ENCODE results near the gene GARIN5B. TPM values are rescaled to one million over a fixed set of nuclear protein-coding genes. Genes with fewer than 3 reads are reported as not detected.
A peak's percentile ranks its signal among the peaks of the same experiment; 100 is the strongest.

The GARIN5B gene
- total and polyA plus RNA-seq, 2 experiments from 2014 or later: not detected

- Histone ChIP-seq H3K4me2 (0 out of 2 replicates have a peak overlapping the region, but pooled peaks have one; percentile 26), H3K27ac (ENCODE audit: low read depth) (0 out of 2 replicates have a peak overlapping the region, but pooled peaks have one; percentile 39), H3F3A (replicated peaks; ENCODE audit: low read depth) (peaks cover 20% of the 10 kb centered on the region), H3K4me3 (no peak overlapping the region), H3K27me3 (ENCODE audit: insufficient read depth) (no peaks in the 10 kb centered on the region), H3K36me3 (ENCODE audit: insufficient read depth) (peaks cover 11% of the 10 kb centered on the region), H4K20me1 (replicated peaks; ENCODE audit: insufficient read depth) (no peaks in the 10 kb centered on the region; the same call in 1 of the 2 replicates), H3K9me2 (ENCODE audit: insufficient read depth) (no peaks in the 10 kb centered on the region), H3K79me2 (replicated peaks; ENCODE audit: insufficient read depth) (no peaks in the 10 kb centered on the region), H2AFZ (no peak overlapping the region), H3K4me1 (ENCODE audit: insufficient read depth) (peaks cover 10% of the 10 kb centered on the region)
- no peaks in the 10 kb centered on the region; the same call in 2 of the 3 replicates for H3K9me3 Mint-ChIP-seq
- peak; percentile 86 for DNase-seq (ENCODE audit: low spot score)
- peak; percentile 79 for ATAC-seq
- no peak overlapping the region for H3K4me3 Mint-ChIP-seq
- peaks cover 60% of the 10 kb centered on the region for H3K36me3 Mint-ChIP-seq (ENCODE audit: low read depth)
- peaks cover 18% of the 10 kb centered on the region for H3K27me3 Mint-ChIP-seq (ENCODE audit: insufficient read depth, low read depth, poor library complexity)
- peaks cover 20% of the 10 kb centered on the region for H3K4me1 Mint-ChIP-seq
- TF ChIP-seq STAT1 (IDR thresholded peaks at IDR 0.05; ENCODE audit: unreplicated experiment) (no peak), EZH2 (IDR thresholded peaks at IDR 0.05; ENCODE audit: low read depth, unreplicated experiment) (no peak), REST (IDR thresholded peaks at IDR 0.05; ENCODE audit: unreplicated experiment) (no peak), ETS1 (IDR thresholded peaks at IDR 0.05) (no peak)
- H3K27ac Mint-ChIP-seq: peak overlapping the region; percentile 42; the same call in 1 of the 2 replicates
Measured at GRCh38 chr19:55304980-55305379, 58.1 kb downstream of the GARIN5B start.

Other genes with a start within 250 kb of the GARIN5B start
- gene PPP1R12C, start 245.6 kb downstream of the GARIN5B start, total RNA-seq (2014; rRNA removed; shearing (Covaris generic)): 57.4 and 83.9 TPM in 2 replicates
- gene PPP1R12C, start 245.6 kb downstream of the GARIN5B start, polyA plus RNA-seq (2016; fragmentation: Nextera tagmentation; extraction: Ambion mirVana): 33.2 and 33.3 TPM in 2 replicates
- 51.4 and 59.3 TPM in 2 replicates for gene TNNT1, start 214.1 kb downstream of the GARIN5B start, total RNA-seq (2014; rRNA removed; shearing (Covaris generic))
- gene TNNT1, start 214.1 kb downstream of the GARIN5B start, polyA plus RNA-seq (2016; fragmentation: Nextera tagmentation; extraction: Ambion mirVana): 139 and 150 TPM in 2 replicates
- gene TNNI3, start 205.5 kb downstream of the GARIN5B start, total RNA-seq (2014; rRNA removed; shearing (Covaris generic)): 21.5 and 27.9 TPM in 2 replicates
- gene TNNI3, start 205.5 kb downstream of the GARIN5B start, polyA plus RNA-seq (2016; fragmentation: Nextera tagmentation; extraction: Ambion mirVana): 150 and 153 TPM in 2 replicates
- gene DNAAF3, start 196.6 kb downstream of the GARIN5B start, total RNA-seq (2014; rRNA removed; shearing (Covaris generic)): 5.6 and 8.5 TPM in 2 replicates
- gene DNAAF3, start 196.6 kb downstream of the GARIN5B start, polyA plus RNA-seq (2016; fragmentation: Nextera tagmentation; extraction: Ambion mirVana): 8.8 and 9.0 TPM in 2 replicates
- gene SYT5, start 183.0 kb downstream of the GARIN5B start, total RNA-seq (2014; rRNA removed; shearing (Covaris generic)): 0.54 and 2.1 TPM in 2 replicates
- gene SYT5, start 183.0 kb downstream of the GARIN5B start, polyA plus RNA-seq (2016; fragmentation: Nextera tagmentation; extraction: Ambion mirVana): 4.0 and 4.7 TPM in 2 replicates
- gene PTPRH, start 153.8 kb downstream of the GARIN5B start, total RNA-seq (2014; rRNA removed; shearing (Covaris generic)): 0.12 and 2.1 TPM in 2 replicates
- gene PTPRH, start 153.8 kb downstream of the GARIN5B start, polyA plus RNA-seq (2016; fragmentation: Nextera tagmentation; extraction: Ambion mirVana): 0.12 and 0.16 TPM in 2 replicates
- 2.9 and 3.2 TPM in 2 replicates for gene TMEM86B, start 134.5 kb downstream of the GARIN5B start, total RNA-seq (2014; rRNA removed; shearing (Covaris generic))
- gene TMEM86B, start 134.5 kb downstream of the GARIN5B start, polyA plus RNA-seq (2016; fragmentation: Nextera tagmentation; extraction: Ambion mirVana): 1.1 and 1.7 TPM in 2 replicates
- gene PPP6R1, start 104.2 kb downstream of the GARIN5B start, total RNA-seq (2014; rRNA removed; shearing (Covaris generic)): 62.5 and 70.8 TPM in 2 replicates
- 22.2 and 24.9 TPM in 2 replicates for gene PPP6R1, start 104.2 kb downstream of the GARIN5B start, polyA plus RNA-seq (2016; fragmentation: Nextera tagmentation; extraction: Ambion mirVana)
- 91.0 and 91.1 TPM in 2 replicates for gene HSPBP1, start 83.2 kb downstream of the GARIN5B start, total RNA-seq (2014; rRNA removed; shearing (Covaris generic))
- gene HSPBP1, start 83.2 kb downstream of the GARIN5B start, polyA plus RNA-seq (2016; fragmentation: Nextera tagmentation; extraction: Ambion mirVana): 81.9 and 83.6 TPM in 2 replicates
- 11.3 and 17.2 TPM in 2 replicates for gene BRSK1, start 79.3 kb downstream of the GARIN5B start, total RNA-seq (2014; rRNA removed; shearing (Covaris generic))
- 2.3 and 3.4 TPM in 2 replicates for gene BRSK1, start 79.3 kb downstream of the GARIN5B start, polyA plus RNA-seq (2016; fragmentation: Nextera tagmentation; extraction: Ambion mirVana)
- not detected in 2 replicates for gene TMEM150B, start 37.9 kb downstream of the GARIN5B start, total RNA-seq (2014; rRNA removed; shearing (Covaris generic))
- 0.29 and 0.40 TPM in 2 replicates for gene TMEM150B, start 37.9 kb downstream of the GARIN5B start, polyA plus RNA-seq (2016; fragmentation: Nextera tagmentation; extraction: Ambion mirVana)
- 34.3 and 43.2 TPM in 2 replicates for gene KMT5C, start 23.4 kb downstream of the GARIN5B start, total RNA-seq (2014; rRNA removed; shearing (Covaris generic))
- gene KMT5C, start 23.4 kb downstream of the GARIN5B start, polyA plus RNA-seq (2016; fragmentation: Nextera tagmentation; extraction: Ambion mirVana): 12.9 and 14.2 TPM in 2 replicates
- gene COX6B2, start 8.5 kb downstream of the GARIN5B start, total RNA-seq (2014; rRNA removed; shearing (Covaris generic)): 2.7 and 2.9 TPM in 2 replicates
- gene COX6B2, start 8.5 kb downstream of the GARIN5B start, polyA plus RNA-seq (2016; fragmentation: Nextera tagmentation; extraction: Ambion mirVana): 5.3 and 5.7 TPM in 2 replicates
- gene IL11, start 7.2 kb upstream of the GARIN5B start, total RNA-seq (2014; rRNA removed; shearing (Covaris generic)): 1.1 and 2.2 TPM in 2 replicates
- gene IL11, start 7.2 kb upstream of the GARIN5B start, polyA plus RNA-seq (2016; fragmentation: Nextera tagmentation; extraction: Ambion mirVana): 0.58 and 1.7 TPM in 2 replicates
- not detected in 2 replicates for gene TMEM190, start 13.6 kb upstream of the GARIN5B start, total RNA-seq (2014; rRNA removed; shearing (Covaris generic))
- 4.2 and 4.8 TPM in 2 replicates for gene TMEM190, start 13.6 kb upstream of the GARIN5B start, polyA plus RNA-seq (2016; fragmentation: Nextera tagmentation; extraction: Ambion mirVana)
- gene TMEM238, start 21.0 kb upstream of the GARIN5B start, total RNA-seq (2014; rRNA removed; shearing (Covaris generic)): 4.1 and 7.5 TPM in 2 replicates
- gene TMEM238, start 21.0 kb upstream of the GARIN5B start, polyA plus RNA-seq (2016; fragmentation: Nextera tagmentation; extraction: Ambion mirVana): 0.55 and 0.59 TPM in 2 replicates
- 463 and 737 TPM in 2 replicates for gene RPL28, start 22.7 kb upstream of the GARIN5B start, total RNA-seq (2014; rRNA removed; shearing (Covaris generic))
- gene RPL28, start 22.7 kb upstream of the GARIN5B start, polyA plus RNA-seq (2016; fragmentation: Nextera tagmentation; extraction: Ambion mirVana): 1,528 and 1,802 TPM in 2 replicates
- 363 and 469 TPM in 2 replicates for gene UBE2S, start 44.5 kb upstream of the GARIN5B start, total RNA-seq (2014; rRNA removed; shearing (Covaris generic))
- gene UBE2S, start 44.5 kb upstream of the GARIN5B start, polyA plus RNA-seq (2016; fragmentation: Nextera tagmentation; extraction: Ambion mirVana): 523 and 533 TPM in 2 replicates
- gene SHISA7, start 80.0 kb upstream of the GARIN5B start, total RNA-seq (2014; rRNA removed; shearing (Covaris generic)): 1.4 and 1.6 TPM in 2 replicates
- 0.32 and 0.37 TPM in 2 replicates for gene SHISA7, start 80.0 kb upstream of the GARIN5B start, polyA plus RNA-seq (2016; fragmentation: Nextera tagmentation; extraction: Ambion mirVana)
- 82.1 and 85.2 TPM in 2 replicates for gene ISOC2, start 98.4 kb upstream of the GARIN5B start, total RNA-seq (2014; rRNA removed; shearing (Covaris generic))
- gene ISOC2, start 98.4 kb upstream of the GARIN5B start, polyA plus RNA-seq (2016; fragmentation: Nextera tagmentation; extraction: Ambion mirVana): 62.6 and 76.5 TPM in 2 replicates
- gene C19orf85, start 101.5 kb upstream of the GARIN5B start, total RNA-seq (2014; rRNA removed; shearing (Covaris generic)): 0.85 and 1.7 TPM in 2 replicates
- gene C19orf85, start 101.5 kb upstream of the GARIN5B start, polyA plus RNA-seq (2016; fragmentation: Nextera tagmentation; extraction: Ambion mirVana): 2.1 and 3.4 TPM in 2 replicates
- gene ZNF628, start 113.4 kb upstream of the GARIN5B start, total RNA-seq (2014; rRNA removed; shearing (Covaris generic)): 10.7 and 12.7 TPM in 2 replicates
- gene ZNF628, start 113.4 kb upstream of the GARIN5B start, polyA plus RNA-seq (2016; fragmentation: Nextera tagmentation; extraction: Ambion mirVana): 3.9 and 4.9 TPM in 2 replicates
- 25.4 and 27.8 TPM in 2 replicates for gene NAT14, start 121.9 kb upstream of the GARIN5B start, total RNA-seq (2014; rRNA removed; shearing (Covaris generic))
- 39.6 and 45.5 TPM in 2 replicates for gene NAT14, start 121.9 kb upstream of the GARIN5B start, polyA plus RNA-seq (2016; fragmentation: Nextera tagmentation; extraction: Ambion mirVana)
- gene SSC5D, start 125.2 kb upstream of the GARIN5B start, total RNA-seq (2014; rRNA removed; shearing (Covaris generic)): 0.69 and 1.2 TPM in 2 replicates
- 0.14 and 0.23 TPM in 2 replicates for gene SSC5D, start 125.2 kb upstream of the GARIN5B start, polyA plus RNA-seq (2016; fragmentation: Nextera tagmentation; extraction: Ambion mirVana)
- gene SBK2, start 173.9 kb upstream of the GARIN5B start, total RNA-seq (2014; rRNA removed; shearing (Covaris generic)): 2.0 and 3.5 TPM in 2 replicates
- gene SBK2, start 173.9 kb upstream of the GARIN5B start, polyA plus RNA-seq (2016; fragmentation: Nextera tagmentation; extraction: Ambion mirVana): 0.82 and 1.1 TPM in 2 replicates
- gene SBK3, start 182.3 kb upstream of the GARIN5B start, total RNA-seq (2014; rRNA removed; shearing (Covaris generic)): 0.23 and 0.94 TPM in 2 replicates
- gene SBK3, start 182.3 kb upstream of the GARIN5B start, polyA plus RNA-seq (2016; fragmentation: Nextera tagmentation; extraction: Ambion mirVana): 0.27 and 0.80 TPM in 2 replicates
- 8.4 and 12.2 TPM in 2 replicates for gene ZNF579, start 217.6 kb upstream of the GARIN5B start, total RNA-seq (2014; rRNA removed; shearing (Covaris generic))
- gene ZNF579, start 217.6 kb upstream of the GARIN5B start, polyA plus RNA-seq (2016; fragmentation: Nextera tagmentation; extraction: Ambion mirVana): 7.3 and 8.6 TPM in 2 replicates
- 10.1 and 12.6 TPM in 2 replicates for gene FIZ1, start 236.3 kb upstream of the GARIN5B start, total RNA-seq (2014; rRNA removed; shearing (Covaris generic))
- 5.3 and 5.4 TPM in 2 replicates for gene FIZ1, start 236.3 kb upstream of the GARIN5B start, polyA plus RNA-seq (2016; fragmentation: Nextera tagmentation; extraction: Ambion mirVana)
- 8.3 and 16.5 TPM in 2 replicates for gene ZNF524, start 237.0 kb upstream of the GARIN5B start, total RNA-seq (2014; rRNA removed; shearing (Covaris generic))
- gene ZNF524, start 237.0 kb upstream of the GARIN5B start, polyA plus RNA-seq (2016; fragmentation: Nextera tagmentation; extraction: Ambion mirVana): 5.7 and 6.0 TPM in 2 replicates
- 10.3 and 12.1 TPM in 2 replicates for gene ZNF865, start 242.4 kb upstream of the GARIN5B start, total RNA-seq (2014; rRNA removed; shearing (Covaris generic))
- 2.2 and 2.4 TPM in 2 replicates for gene ZNF865, start 242.4 kb upstream of the GARIN5B start, polyA plus RNA-seq (2016; fragmentation: Nextera tagmentation; extraction: Ambion mirVana)